Suprapubic skin (tissue), 3 donors: Measurements from ENCODE around the gene MEI1.

ENCODE experiments used
- CTCF ChIP-seq, 2 donors: fragments of 200-600 bp in 1 of 2; fragments of 450-650 bp in 1 of 2; sonication (generic) in 1 of 2; IDR thresholded peaks; one replicate each; pipeline ENCODE4 v1.5.1; 2016 to 2019; ENCODE audit warnings: antibody characterized with exemption in 2 of 2, mild to moderate bottlenecking in 1 of 2, moderate library complexity in 1 of 2
- POLR2A ChIP-seq, 2 donors: fragments of 450-650 bp; IDR thresholded peaks; one replicate each; pipeline ENCODE4 v1.6.1; 2017; ENCODE audit warnings: antibody characterized with exemption in 2 of 2, mild to moderate bottlenecking in 2 of 2, moderate library complexity in 2 of 2

DNA sequence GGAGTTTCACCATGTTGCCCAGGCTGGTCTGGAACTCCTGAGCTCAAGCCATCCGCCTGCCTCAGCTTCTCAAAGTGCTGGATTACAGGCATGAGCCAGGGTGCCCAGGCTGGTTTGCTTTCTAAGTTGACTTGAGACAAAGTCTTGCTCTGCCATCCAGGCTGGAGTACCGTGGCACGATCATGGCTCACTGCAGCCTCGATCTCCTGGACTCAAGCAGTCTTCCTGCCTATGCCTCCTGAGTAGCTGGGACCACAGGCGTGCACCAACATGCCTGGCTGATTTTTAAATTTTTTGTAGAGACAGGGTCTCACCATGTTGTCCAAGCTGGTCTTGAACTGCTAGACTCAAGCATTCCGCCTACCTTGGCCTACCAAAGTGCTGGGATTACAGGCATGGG is 41.6 kb upstream of the MEI1 start:
- TF ChIP-seq CTCF (IDR thresholded peaks at IDR 0.05) (no peak), POLR2A (IDR thresholded peaks at IDR 0.05) (no peak)
